ENCODE data around the gene CTNNB1. TPM values are rescaled to one million over a fixed set of nuclear protein-coding genes. Genes with fewer than 3 reads are reported as not detected.

Gene CTNNB1
- total and polyA plus RNA-seq, 2 experiments from 2014 or later, result 89.4 to 566 TPM

DNA sequence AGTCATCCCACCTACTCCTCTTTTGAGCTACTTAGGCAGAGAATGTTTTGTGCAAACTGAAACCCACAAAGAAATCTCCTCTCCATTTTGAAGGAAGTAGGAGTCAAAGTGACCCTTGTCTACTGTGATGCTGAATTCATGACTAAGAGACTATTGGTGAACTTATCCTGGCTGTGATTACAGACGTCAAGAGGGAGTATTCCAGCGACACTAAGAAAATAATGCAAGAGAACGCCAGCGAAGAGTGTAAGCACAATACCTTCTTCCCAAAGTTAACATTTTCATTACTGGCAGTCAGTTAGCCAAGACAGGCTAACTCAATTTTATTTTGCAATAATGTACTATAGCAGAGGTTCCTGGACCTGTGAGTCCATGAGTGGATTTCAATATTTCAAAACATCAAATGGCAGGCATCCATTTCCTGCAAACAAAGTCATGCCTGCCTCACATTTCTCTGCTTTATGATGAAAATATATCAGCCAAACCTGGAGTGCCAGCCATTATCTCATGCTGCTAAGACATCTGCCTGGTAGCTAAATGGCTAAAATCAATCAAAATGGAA lies 59.0 kb downstream of the CTNNB1 start:
- no peaks in the 10 kb centered on the region; the same call in 1 of the 2 replicates for H3K36me3 ChIP-seq (ENCODE audit: insufficient read depth)
- H3K27me3 ChIP-seq (ENCODE audit: insufficient read depth), result no peaks in the 10 kb centered on the region
- no peaks in the 10 kb centered on the region for H3K27me3 Mint-ChIP-seq (ENCODE audit: insufficient read depth, low read depth, poor library complexity)
- H3F3A ChIP-seq (replicated peaks; ENCODE audit: low read depth), result no peaks in the 10 kb centered on the region
- ATAC-seq (no peak), DNase-seq (ENCODE audit: low spot score) (no peak)
- peaks cover 8% of the 10 kb centered on the region; the same call in 2 of the 3 replicates for H3K4me1 Mint-ChIP-seq
- H3K36me3 Mint-ChIP-seq (ENCODE audit: low read depth), result peaks cover 3% of the 10 kb centered on the region; the same call in 1 of the 3 replicates
- H3K27ac ChIP-seq (ENCODE audit: low read depth), result no peak overlapping the region
- TF ChIP-seq, protein P1, sequence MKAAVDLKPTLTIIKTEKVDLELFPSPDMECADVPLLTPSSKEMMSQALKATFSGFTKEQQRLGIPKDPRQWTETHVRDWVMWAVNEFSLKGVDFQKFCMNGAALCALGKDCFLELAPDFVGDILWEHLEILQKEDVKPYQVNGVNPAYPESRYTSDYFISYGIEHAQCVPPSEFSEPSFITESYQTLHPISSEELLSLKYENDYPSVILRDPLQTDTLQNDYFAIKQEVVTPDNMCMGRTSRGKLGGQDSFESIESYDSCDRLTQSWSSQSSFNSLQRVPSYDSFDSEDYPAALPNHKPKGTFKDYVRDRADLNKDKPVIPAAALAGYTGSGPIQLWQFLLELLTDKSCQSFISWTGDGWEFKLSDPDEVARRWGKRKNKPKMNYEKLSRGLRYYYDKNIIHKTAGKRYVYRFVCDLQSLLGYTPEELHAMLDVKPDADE (IDR thresholded peaks at IDR 0.05), result no peak
- TF ChIP-seq, protein P2, sequence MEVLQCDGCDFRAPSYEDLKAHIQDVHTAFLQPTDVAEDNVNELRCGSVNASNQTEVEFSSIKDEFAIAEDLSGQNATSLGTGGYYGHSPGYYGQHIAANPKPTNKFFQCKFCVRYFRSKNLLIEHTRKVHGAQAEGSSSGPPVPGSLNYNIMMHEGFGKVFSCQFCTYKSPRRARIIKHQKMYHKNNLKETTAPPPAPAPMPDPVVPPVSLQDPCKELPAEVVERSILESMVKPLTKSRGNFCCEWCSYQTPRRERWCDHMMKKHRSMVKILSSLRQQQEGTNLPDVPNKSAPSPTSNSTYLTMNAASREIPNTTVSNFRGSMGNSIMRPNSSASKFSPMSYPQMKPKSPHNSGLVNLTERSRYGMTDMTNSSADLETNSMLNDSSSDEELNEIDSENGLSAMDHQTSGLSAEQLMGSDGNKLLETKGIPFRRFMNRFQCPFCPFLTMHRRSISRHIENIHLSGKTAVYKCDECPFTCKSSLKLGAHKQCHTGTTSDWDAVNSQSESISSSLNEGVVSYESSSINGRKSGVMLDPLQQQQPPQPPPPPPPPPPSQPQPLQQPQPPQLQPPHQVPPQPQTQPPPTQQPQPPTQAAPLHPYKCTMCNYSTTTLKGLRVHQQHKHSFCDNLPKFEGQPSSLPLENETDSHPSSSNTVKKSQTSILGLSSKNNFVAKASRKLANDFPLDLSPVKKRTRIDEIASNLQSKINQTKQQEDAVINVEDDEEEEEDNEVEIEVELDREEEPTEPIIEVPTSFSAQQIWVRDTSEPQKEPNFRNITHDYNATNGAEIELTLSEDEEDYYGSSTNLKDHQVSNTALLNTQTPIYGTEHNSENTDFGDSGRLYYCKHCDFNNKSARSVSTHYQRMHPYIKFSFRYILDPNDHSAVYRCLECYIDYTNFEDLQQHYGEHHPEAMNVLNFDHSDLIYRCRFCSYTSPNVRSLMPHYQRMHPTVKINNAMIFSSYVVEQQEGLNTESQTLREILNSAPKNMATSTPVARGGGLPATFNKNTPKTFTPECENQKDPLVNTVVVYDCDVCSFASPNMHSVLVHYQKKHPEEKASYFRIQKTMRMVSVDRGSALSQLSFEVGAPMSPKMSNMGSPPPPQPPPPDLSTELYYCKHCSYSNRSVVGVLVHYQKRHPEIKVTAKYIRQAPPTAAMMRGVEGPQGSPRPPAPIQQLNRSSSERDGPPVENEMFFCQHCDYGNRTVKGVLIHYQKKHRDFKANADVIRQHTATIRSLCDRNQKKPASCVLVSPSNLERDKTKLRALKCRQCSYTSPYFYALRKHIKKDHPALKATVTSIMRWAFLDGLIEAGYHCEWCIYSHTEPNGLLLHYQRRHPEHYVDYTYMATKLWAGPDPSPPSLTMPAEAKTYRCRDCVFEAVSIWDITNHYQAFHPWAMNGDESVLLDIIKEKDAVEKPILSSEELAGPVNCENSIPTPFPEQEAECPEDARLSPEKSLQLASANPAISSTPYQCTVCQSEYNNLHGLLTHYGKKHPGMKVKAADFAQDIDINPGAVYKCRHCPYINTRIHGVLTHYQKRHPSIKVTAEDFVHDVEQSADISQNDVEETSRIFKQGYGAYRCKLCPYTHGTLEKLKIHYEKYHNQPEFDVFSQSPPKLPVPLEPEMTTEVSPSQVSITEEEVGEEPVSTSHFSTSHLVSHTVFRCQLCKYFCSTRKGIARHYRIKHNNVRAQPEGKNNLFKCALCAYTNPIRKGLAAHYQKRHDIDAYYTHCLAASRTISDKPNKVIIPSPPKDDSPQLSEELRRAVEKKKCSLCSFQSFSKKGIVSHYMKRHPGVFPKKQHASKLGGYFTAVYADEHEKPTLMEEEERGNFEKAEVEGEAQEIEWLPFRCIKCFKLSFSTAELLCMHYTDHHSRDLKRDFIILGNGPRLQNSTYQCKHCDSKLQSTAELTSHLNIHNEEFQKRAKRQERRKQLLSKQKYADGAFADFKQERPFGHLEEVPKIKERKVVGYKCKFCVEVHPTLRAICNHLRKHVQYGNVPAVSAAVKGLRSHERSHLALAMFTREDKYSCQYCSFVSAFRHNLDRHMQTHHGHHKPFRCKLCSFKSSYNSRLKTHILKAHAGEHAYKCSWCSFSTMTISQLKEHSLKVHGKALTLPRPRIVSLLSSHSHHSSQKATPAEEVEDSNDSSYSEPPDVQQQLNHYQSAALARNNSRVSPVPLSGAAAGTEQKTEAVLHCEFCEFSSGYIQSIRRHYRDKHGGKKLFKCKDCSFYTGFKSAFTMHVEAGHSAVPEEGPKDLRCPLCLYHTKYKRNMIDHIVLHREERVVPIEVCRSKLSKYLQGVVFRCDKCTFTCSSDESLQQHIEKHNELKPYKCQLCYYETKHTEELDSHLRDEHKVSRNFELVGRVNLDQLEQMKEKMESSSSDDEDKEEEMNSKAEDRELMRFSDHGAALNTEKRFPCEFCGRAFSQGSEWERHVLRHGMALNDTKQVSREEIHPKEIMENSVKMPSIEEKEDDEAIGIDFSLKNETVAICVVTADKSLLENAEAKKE (CRISPR knock-in tag; IDR thresholded peaks at IDR 0.05), result no peak
- TF ChIP-seq ZNF114 (CRISPR knock-in tag; IDR thresholded peaks at IDR 0.05), result no peak
- TF ChIP-seq, protein P3, sequence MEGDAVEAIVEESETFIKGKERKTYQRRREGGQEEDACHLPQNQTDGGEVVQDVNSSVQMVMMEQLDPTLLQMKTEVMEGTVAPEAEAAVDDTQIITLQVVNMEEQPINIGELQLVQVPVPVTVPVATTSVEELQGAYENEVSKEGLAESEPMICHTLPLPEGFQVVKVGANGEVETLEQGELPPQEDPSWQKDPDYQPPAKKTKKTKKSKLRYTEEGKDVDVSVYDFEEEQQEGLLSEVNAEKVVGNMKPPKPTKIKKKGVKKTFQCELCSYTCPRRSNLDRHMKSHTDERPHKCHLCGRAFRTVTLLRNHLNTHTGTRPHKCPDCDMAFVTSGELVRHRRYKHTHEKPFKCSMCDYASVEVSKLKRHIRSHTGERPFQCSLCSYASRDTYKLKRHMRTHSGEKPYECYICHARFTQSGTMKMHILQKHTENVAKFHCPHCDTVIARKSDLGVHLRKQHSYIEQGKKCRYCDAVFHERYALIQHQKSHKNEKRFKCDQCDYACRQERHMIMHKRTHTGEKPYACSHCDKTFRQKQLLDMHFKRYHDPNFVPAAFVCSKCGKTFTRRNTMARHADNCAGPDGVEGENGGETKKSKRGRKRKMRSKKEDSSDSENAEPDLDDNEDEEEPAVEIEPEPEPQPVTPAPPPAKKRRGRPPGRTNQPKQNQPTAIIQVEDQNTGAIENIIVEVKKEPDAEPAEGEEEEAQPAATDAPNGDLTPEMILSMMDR (conservative IDR thresholded peaks at IDR 0.05; ENCODE audit: low read depth in 2 of 2), result no peak
- TF ChIP-seq, protein P4, sequence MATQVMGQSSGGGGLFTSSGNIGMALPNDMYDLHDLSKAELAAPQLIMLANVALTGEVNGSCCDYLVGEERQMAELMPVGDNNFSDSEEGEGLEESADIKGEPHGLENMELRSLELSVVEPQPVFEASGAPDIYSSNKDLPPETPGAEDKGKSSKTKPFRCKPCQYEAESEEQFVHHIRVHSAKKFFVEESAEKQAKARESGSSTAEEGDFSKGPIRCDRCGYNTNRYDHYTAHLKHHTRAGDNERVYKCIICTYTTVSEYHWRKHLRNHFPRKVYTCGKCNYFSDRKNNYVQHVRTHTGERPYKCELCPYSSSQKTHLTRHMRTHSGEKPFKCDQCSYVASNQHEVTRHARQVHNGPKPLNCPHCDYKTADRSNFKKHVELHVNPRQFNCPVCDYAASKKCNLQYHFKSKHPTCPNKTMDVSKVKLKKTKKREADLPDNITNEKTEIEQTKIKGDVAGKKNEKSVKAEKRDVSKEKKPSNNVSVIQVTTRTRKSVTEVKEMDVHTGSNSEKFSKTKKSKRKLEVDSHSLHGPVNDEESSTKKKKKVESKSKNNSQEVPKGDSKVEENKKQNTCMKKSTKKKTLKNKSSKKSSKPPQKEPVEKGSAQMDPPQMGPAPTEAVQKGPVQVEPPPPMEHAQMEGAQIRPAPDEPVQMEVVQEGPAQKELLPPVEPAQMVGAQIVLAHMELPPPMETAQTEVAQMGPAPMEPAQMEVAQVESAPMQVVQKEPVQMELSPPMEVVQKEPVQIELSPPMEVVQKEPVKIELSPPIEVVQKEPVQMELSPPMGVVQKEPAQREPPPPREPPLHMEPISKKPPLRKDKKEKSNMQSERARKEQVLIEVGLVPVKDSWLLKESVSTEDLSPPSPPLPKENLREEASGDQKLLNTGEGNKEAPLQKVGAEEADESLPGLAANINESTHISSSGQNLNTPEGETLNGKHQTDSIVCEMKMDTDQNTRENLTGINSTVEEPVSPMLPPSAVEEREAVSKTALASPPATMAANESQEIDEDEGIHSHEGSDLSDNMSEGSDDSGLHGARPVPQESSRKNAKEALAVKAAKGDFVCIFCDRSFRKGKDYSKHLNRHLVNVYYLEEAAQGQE (IDR thresholded peaks at IDR 0.05; ENCODE audit: unreplicated experiment), result no peak
- TF ChIP-seq EZH2phosphoT487 (IDR thresholded peaks at IDR 0.05; ENCODE audit: unreplicated experiment), result no peak
- no peak for TF ChIP-seq EZH2 (IDR thresholded peaks at IDR 0.05; ENCODE audit: low read depth, unreplicated experiment)
- no peak for TF ChIP-seq POLR2AphosphoS5 (IDR thresholded peaks at IDR 0.05; ENCODE audit: low read depth)
- no peak for TF ChIP-seq CREB1 (CRISPR knock-in tag; IDR thresholded peaks at IDR 0.05; ENCODE audit: low read depth)
- TF ChIP-seq ZNF331 (CRISPR knock-in tag; IDR thresholded peaks at IDR 0.05; ENCODE audit: low read depth), result no peak
- no peak for TF ChIP-seq STAT1 (IDR thresholded peaks at IDR 0.05; ENCODE audit: unreplicated experiment)
- no peak for TF ChIP-seq JUNB (IDR thresholded peaks at IDR 0.05; ENCODE audit: unreplicated experiment)
- no peak for TF ChIP-seq NANOG (IDR thresholded peaks at IDR 0.05; ENCODE audit: borderline replicate concordance)
- H3K9me2 ChIP-seq (ENCODE audit: insufficient read depth), result peaks cover 14% of the 10 kb centered on the region; the same call in 1 of the 2 replicates
- H3K79me2 ChIP-seq (replicated peaks; ENCODE audit: insufficient read depth), result no peaks in the 10 kb centered on the region
- no peak overlapping the region for H3K4me3 ChIP-seq
- no peak overlapping the region for H3K4me3 Mint-ChIP-seq
- no peak overlapping the region for H3K4me2 ChIP-seq
- H4K20me1 ChIP-seq (replicated peaks; ENCODE audit: insufficient read depth), result no peaks in the 10 kb centered on the region
- peaks cover 3% of the 10 kb centered on the region; the same call in 1 of the 2 replicates for H3K4me1 ChIP-seq (ENCODE audit: insufficient read depth)
- no peak overlapping the region for H2AFZ ChIP-seq
- no peaks in the 10 kb centered on the region for H3K9me3 Mint-ChIP-seq
- no peak overlapping the region for H3K27ac Mint-ChIP-seq
